Measurements from ENCODE around the gene AK6.

AK6 gene

GRCh38 chr5:69329905-69330489 lies 39.3 kb downstream of the AK6 start:
- TF ChIP-seq TAF1 (IDR thresholded peaks at IDR 0.05; ENCODE audit: borderline replicate concordance, insufficient read depth, low read length), result no peak
- no peak for TF ChIP-seq REST (IDR thresholded peaks at IDR 0.05; ENCODE audit: insufficient read depth in 1 of 2, low read depth in 2 of 2, low read length in 2 of 2)
- TF ChIP-seq SIN3A (IDR thresholded peaks at IDR 0.05; ENCODE audit: borderline replicate concordance, insufficient read depth, low read length), result no peak
- TF ChIP-seq FOXP2 (optimal IDR thresholded peaks at IDR 0.05; ENCODE audit: borderline replicate concordance, extremely low read depth, extremely low read length, insufficient read depth), result no peak
- no peak for TF ChIP-seq POLR2AphosphoS5 (IDR thresholded peaks at IDR 0.05; ENCODE audit: low read depth, low read length)

GRCh38 chr5:69326365-69326764 lies 43.0 kb downstream of the AK6 start:
- TF ChIP-seq TAF1 (IDR thresholded peaks at IDR 0.05; ENCODE audit: borderline replicate concordance, insufficient read depth, low read length) (no peak), REST (IDR thresholded peaks at IDR 0.05; ENCODE audit: insufficient read depth in 1 of 2, low read depth in 2 of 2, low read length in 2 of 2) (no peak), POLR2AphosphoS5 (IDR thresholded peaks at IDR 0.05; ENCODE audit: low read depth, low read length) (no peak), SIN3A (IDR thresholded peaks at IDR 0.05; ENCODE audit: borderline replicate concordance, insufficient read depth, low read length) (no peak), FOXP2 (optimal IDR thresholded peaks at IDR 0.05; ENCODE audit: borderline replicate concordance, extremely low read depth, extremely low read length, insufficient read depth) (no peak)

- no peak for TF ChIP-seq SIN3A (IDR thresholded peaks at IDR 0.05; ENCODE audit: borderline replicate concordance, insufficient read depth, low read length)
- no peak for TF ChIP-seq FOXP2 (optimal IDR thresholded peaks at IDR 0.05; ENCODE audit: borderline replicate concordance, extremely low read depth, extremely low read length, insufficient read depth)
- no peak for TF ChIP-seq TAF1 (IDR thresholded peaks at IDR 0.05; ENCODE audit: borderline replicate concordance, insufficient read depth, low read length)
- TF ChIP-seq POLR2AphosphoS5 (IDR thresholded peaks at IDR 0.05; ENCODE audit: low read depth, low read length), result no peak
- TF ChIP-seq REST (IDR thresholded peaks at IDR 0.05; ENCODE audit: insufficient read depth in 1 of 2, low read depth in 2 of 2, low read length in 2 of 2), result no peak
Observed at GRCh38 chr5:69317391-69317790, 51.9 kb downstream of the AK6 start.

- TF ChIP-seq POLR2AphosphoS5 (IDR thresholded peaks at IDR 0.05; ENCODE audit: low read depth, low read length), result no peak
- TF ChIP-seq FOXP2 (optimal IDR thresholded peaks at IDR 0.05; ENCODE audit: borderline replicate concordance, extremely low read depth, extremely low read length, insufficient read depth), result no peak
- TF ChIP-seq REST (IDR thresholded peaks at IDR 0.05; ENCODE audit: insufficient read depth in 1 of 2, low read depth in 2 of 2, low read length in 2 of 2), result no peak
- TF ChIP-seq SIN3A (IDR thresholded peaks at IDR 0.05; ENCODE audit: borderline replicate concordance, insufficient read depth, low read length), result no peak
- no peak for TF ChIP-seq TAF1 (IDR thresholded peaks at IDR 0.05; ENCODE audit: borderline replicate concordance, insufficient read depth, low read length)
Observed at GRCh38 chr5:69315972-69316371, 53.3 kb downstream of the AK6 start.

All from PFSK-1 (cell line).